ENCODE measurements around the gene TMEM114.
"Not testable (repeated sequence)": the region's sequence is repeated elsewhere in the genome, so short reads cannot be mapped to it uniquely, and the experiment has no call there.

Gene TMEM114

GRCh38 chr16:8576141-8577004, 13.9 kb downstream of the TMEM114 start:
- in situ Hi-C loops (cut with HindIII; ENCODE audit: low sequenced_read_pairs), result no loop called here

GRCh38 chr16:8575399-8575798, 14.9 kb downstream of the TMEM114 start:
- in situ Hi-C loops (cut with HindIII; ENCODE audit: low sequenced_read_pairs), result no loop called here

- in situ Hi-C loops (cut with HindIII; ENCODE audit: low sequenced_read_pairs), result no loop called here
Measured at GRCh38 chr16:8572919-8573724, 17.2 kb downstream of the TMEM114 start.

GRCh38 chr16:8572063-8572918, 18.0 kb downstream of the TMEM114 start:
- in situ Hi-C loops (cut with HindIII; ENCODE audit: low sequenced_read_pairs), result no loop called here

- in situ Hi-C loops (cut with HindIII; ENCODE audit: low sequenced_read_pairs), result no loop called here
Measured at GRCh38 chr16:8571061-8571596, 19.2 kb downstream of the TMEM114 start.

- in situ Hi-C loops (cut with HindIII; ENCODE audit: low sequenced_read_pairs), result not testable (repeated sequence)
Measured at GRCh38 chr16:8570393-8570792, 19.9 kb downstream of the TMEM114 start.

- in situ Hi-C loops (cut with HindIII; ENCODE audit: low sequenced_read_pairs), result loop anchor here (5.0 kb wide), 1 partner anchor 68 kb away; no protein-coding TSS in a partner anchor
Measured at GRCh38 chr16:8569650-8570346, 20.5 kb downstream of the TMEM114 start.

- in situ Hi-C loops (cut with HindIII; ENCODE audit: low sequenced_read_pairs), result loop anchor here (5.0 kb wide), 1 partner anchor 69 kb away; no protein-coding TSS in a partner anchor
Measured at GRCh38 chr16:8568231-8568617, 22.1 kb downstream of the TMEM114 start.

- in situ Hi-C loops (cut with HindIII; ENCODE audit: low sequenced_read_pairs), result loop anchor here (5.0 kb wide), 1 partner anchor 70 kb away; no protein-coding TSS in a partner anchor
Measured at GRCh38 chr16:8567355-8568230, 22.7 kb downstream of the TMEM114 start.

GRCh38 chr16:8565498-8565897, 24.8 kb downstream of the TMEM114 start:
- in situ Hi-C loops (cut with HindIII; ENCODE audit: low sequenced_read_pairs), result loop anchor here (5.0 kb wide), 1 partner anchor 72 kb away; no protein-coding TSS in a partner anchor

GRCh38 chr16:8564934-8565345, 25.4 kb downstream of the TMEM114 start:
- in situ Hi-C loops (cut with HindIII; ENCODE audit: low sequenced_read_pairs), result loop anchor here (5.0 kb wide), 1 partner anchor 72 kb away; no protein-coding TSS in a partner anchor

- in situ Hi-C loops (cut with HindIII; ENCODE audit: low sequenced_read_pairs), result not testable (repeated sequence)
Measured at GRCh38 chr16:8563944-8564540, 26.3 kb downstream of the TMEM114 start.

- in situ Hi-C loops (cut with HindIII; ENCODE audit: low sequenced_read_pairs), result no loop called here
Measured at GRCh38 chr16:8561496-8561895, 28.8 kb downstream of the TMEM114 start.

GRCh38 chr16:8555400-8555799, 34.9 kb downstream of the TMEM114 start:
- in situ Hi-C loops (cut with HindIII; ENCODE audit: low sequenced_read_pairs), result no loop called here

- in situ Hi-C loops (cut with HindIII; ENCODE audit: low sequenced_read_pairs), result no loop called here
Measured at GRCh38 chr16:8554881-8555280, 35.4 kb downstream of the TMEM114 start.

- in situ Hi-C loops (cut with HindIII; ENCODE audit: low sequenced_read_pairs), result no loop called here
Measured at GRCh38 chr16:8554022-8554421, 36.3 kb downstream of the TMEM114 start.

- in situ Hi-C loops (cut with HindIII; ENCODE audit: low sequenced_read_pairs), result no loop called here
Measured at GRCh38 chr16:8552487-8553221, 37.7 kb downstream of the TMEM114 start.

All from endothelial cell of hepatic sinusoid (primary cell).